ENCODE measurements around the gene BDKRB2. TPM values are rescaled to one million over a fixed set of nuclear protein-coding genes. Genes with fewer than 3 reads are reported as not detected.

Gene BDKRB2
- total RNA-seq, 1 donor from 2014 or later, result not detected

DNA sequence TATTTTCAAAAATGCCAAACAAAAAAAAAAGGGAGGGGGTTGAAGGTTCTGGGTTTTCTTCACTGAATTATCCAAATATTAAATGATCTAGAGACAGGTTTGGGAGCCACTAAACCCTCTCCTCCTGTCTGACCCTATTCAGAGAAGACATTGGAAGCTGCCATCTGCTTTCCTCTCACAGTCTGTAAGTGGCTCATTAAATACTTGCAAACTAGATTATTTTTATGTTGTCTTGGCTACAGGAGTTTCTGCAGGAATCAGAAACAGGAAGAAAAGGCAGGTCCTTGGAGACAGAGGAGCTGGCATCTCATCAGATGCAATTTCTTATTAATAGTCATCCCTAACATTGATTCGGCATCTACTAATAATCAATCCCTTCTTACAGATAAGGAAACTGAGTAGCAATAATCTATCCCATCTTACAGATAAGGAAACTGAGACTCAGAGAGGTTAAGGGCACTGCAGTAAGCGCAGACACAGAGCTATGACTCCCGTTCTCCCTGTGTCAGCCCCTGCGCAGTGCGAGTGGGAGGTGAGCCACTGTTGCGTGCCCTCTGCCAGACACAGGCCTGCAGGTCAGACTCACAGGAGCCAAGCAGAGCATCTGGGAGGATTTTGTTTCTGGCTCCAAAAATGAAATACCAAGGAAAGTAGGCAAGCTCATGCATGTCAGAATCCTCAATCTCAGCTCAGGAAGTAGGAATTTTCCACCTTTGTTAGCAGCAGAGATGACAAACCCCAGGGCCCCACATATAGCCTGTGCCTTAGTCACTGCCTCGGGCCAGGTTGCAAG lies 11.0 kb downstream of the BDKRB2 start:
- H3K4me3 Mint-ChIP-seq, result no peak overlapping the region

DNA sequence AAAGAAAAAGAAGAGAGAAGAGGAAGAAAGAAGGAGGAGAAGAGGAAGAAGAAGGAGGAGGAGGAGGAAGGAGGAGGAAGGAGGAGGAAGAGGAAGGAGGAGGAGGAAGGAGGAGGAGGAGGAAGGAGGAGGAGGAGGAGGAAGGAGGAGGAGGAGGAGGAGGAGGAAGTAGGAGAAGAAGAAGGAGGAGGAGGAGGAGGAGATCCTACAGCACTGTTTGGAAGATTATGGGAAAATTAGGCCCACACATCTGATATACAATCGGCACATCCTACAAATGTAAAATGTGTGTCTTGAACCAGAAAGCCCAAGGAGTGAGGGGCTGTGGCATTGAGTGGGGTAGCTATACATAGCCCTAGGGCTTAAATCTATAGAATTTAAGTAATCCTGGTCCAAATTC lies 12.0 kb downstream of the BDKRB2 start:
- no peaks in the 10 kb centered on the region for H3K9me3 Mint-ChIP-seq
- intact Hi-C loops (cut with micrococcal nuclease), result no loop called here
- no peaks in the 10 kb centered on the region for H3K4me1 Mint-ChIP-seq
- H3K4me3 Mint-ChIP-seq, result no peak overlapping the region
- no peak overlapping the region for H3K27ac Mint-ChIP-seq
- H3K27me3 Mint-ChIP-seq, result peaks cover 1% of the 10 kb centered on the region
- DNase-seq, result no peak
- H3K36me3 Mint-ChIP-seq (ENCODE audit: low read depth), result no peaks in the 10 kb centered on the region

More for the DNA sequence above, 11.0 kb downstream of the BDKRB2 start:
- Mint-ChIP-seq H3K36me3 (ENCODE audit: low read depth) (no peaks in the 10 kb centered on the region), H3K27me3 (peaks cover 1% of the 10 kb centered on the region), H3K4me1 (no peaks in the 10 kb centered on the region), H3K9me3 (no peaks in the 10 kb centered on the region), H3K27ac (no peak overlapping the region)
- intact Hi-C loops (cut with micrococcal nuclease), result no loop called here
- no peak for DNase-seq

DNA sequence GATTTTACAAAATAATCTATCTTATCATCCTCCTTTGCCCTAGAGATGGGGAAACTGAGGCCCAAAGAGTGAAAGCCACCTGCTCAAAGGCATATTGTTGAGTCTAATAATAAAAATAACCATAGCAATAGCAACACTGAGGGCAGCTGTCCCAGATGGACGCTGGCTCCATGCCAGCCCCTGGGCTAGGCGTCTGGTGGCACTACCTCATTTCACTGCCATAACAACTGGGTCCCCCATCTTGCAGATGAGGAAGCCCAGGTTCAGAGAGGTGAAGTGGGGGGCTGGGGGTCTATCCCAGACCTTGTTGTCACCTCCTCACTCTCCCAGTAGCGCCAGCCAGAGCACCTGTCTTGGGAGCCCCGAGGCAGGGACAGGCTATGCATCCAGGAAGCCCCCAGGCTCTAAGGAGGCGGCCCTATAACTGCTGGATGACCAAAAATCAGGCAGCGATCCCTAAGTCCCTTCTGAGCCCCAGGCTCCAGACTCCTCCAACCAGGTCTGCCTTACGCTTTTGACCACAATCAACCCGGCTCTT lies 12.8 kb downstream of the BDKRB2 start:
- no peaks in the 10 kb centered on the region for H3K9me3 Mint-ChIP-seq
- peaks cover 1% of the 10 kb centered on the region for H3K27me3 Mint-ChIP-seq
- no peaks in the 10 kb centered on the region for H3K36me3 Mint-ChIP-seq (ENCODE audit: low read depth)
- H3K4me3 Mint-ChIP-seq, result no peak overlapping the region
- H3K27ac Mint-ChIP-seq, result no peak overlapping the region
- intact Hi-C loops (cut with micrococcal nuclease), result no loop called here
- DNase-seq, result no peak
- H3K4me1 Mint-ChIP-seq, result no peaks in the 10 kb centered on the region

DNA sequence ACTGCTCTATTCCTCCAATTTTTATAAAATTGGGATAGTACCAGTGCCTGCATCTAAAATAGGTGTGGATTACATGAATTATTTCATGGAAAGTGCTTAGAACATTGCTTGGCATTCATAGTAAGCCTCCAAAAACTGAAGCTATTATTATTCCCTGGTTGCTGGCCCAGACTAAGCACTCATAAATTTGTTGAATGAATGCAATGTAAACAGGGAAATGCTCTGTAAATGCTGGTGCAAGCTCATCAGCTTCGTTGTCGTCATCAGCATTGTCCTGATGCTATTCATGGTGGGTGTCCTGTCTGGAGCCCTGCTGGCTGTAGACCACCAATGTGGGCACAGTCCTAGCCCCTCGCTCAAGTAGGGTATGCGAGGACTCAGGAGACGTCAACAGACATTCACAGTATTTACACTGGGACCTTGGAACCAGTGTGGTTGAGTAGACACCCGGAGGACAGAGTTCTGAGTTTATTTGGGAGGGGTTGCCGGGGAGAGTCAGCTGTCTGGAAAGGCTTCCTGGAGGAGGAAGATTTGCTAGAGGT lies 16.5 kb downstream of the BDKRB2 start:
- no peak overlapping the region for H3K27ac Mint-ChIP-seq
- no peak for DNase-seq
- intact Hi-C loops (cut with micrococcal nuclease), result no loop called here
- no peaks in the 10 kb centered on the region for H3K4me1 Mint-ChIP-seq
- H3K9me3 Mint-ChIP-seq, result no peaks in the 10 kb centered on the region
- no peak overlapping the region for H3K4me3 Mint-ChIP-seq
- H3K36me3 Mint-ChIP-seq (ENCODE audit: low read depth), result no peaks in the 10 kb centered on the region
- H3K27me3 Mint-ChIP-seq, result no peaks in the 10 kb centered on the region

DNA sequence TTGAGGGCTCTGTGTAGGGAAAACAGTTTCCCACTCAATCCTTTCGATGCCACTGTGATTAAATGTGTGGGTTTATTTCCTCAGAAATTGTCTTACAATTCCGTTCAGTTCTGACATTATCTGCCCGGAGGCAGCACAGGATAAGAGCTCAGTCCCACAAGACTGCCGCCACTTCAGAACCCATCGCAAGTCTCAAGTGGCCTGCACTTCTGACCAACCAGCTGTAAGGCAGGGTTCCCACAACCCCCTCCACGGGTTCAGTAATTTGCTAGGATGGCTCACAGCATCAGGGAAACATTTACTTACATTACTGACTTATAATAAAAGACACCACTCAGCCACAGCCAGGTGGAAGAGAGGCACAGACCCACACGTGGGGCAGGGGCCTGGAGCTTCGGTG lies 17.2 kb downstream of the BDKRB2 start:
- no peak for DNase-seq
- no peak overlapping the region for H3K27ac Mint-ChIP-seq
- no peak overlapping the region for H3K4me3 Mint-ChIP-seq
- intact Hi-C loops (cut with micrococcal nuclease), result no loop called here
- no peaks in the 10 kb centered on the region for H3K4me1 Mint-ChIP-seq
- no peaks in the 10 kb centered on the region for H3K27me3 Mint-ChIP-seq
- no peaks in the 10 kb centered on the region for H3K36me3 Mint-ChIP-seq (ENCODE audit: low read depth)
- H3K9me3 Mint-ChIP-seq, result no peaks in the 10 kb centered on the region

DNA sequence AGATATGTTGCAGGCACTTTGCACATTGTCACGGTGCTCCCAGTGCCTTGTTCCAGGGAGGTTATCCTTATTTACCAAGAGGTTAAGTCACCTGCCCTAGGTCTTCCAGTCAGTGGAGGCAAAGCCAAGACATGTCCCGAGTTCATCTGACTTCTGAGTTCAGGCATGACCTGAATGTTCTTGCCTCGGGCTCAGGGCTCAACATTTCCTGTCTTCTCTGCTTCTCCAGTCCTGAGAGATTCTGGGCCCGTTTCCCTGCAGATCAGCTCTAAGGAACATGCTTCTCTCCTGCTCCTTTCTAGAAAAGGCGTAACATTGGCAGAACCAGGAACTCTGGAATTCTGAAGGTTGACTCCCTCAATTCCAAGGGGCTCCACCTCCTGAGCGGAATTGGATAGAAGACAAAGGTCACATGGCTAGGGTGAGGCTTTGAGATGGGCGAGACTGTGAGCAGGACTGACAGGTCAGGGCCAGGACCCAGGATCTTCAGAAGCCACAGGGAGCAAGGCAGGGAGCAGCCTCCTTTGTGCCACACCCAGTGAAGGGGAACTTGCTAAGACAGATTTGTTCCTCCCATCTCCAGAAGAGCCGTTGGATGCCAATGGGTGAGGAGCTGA lies 19.9 kb downstream of the BDKRB2 start:
- intact Hi-C loops (cut with micrococcal nuclease), result no loop called here
- H3K27ac Mint-ChIP-seq, result no peak overlapping the region
- H3K4me3 Mint-ChIP-seq, result no peak overlapping the region
- no peaks in the 10 kb centered on the region for H3K36me3 Mint-ChIP-seq (ENCODE audit: low read depth)
- no peaks in the 10 kb centered on the region for H3K4me1 Mint-ChIP-seq
- no peaks in the 10 kb centered on the region for H3K9me3 Mint-ChIP-seq
- no peak for DNase-seq
- no peaks in the 10 kb centered on the region for H3K27me3 Mint-ChIP-seq

DNA sequence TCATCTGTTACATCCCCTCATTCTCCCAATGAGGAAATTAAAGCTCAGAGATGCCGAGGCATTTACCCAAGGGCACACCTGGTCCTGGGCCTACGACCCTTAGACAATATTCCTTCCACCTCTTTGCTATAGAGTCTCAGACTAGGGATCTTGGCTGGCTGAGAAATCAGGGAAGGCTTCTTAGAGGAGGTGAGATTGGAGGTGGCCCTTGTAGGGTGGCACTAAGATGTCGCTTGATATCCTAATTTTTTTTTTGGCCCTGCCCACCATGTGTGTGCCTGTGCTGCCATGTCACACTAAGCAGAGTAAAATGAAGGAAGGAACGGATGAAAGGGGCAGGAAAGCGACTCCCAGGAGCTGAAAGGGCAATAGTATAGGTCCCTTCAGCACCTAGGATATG lies 20.6 kb downstream of the BDKRB2 start:
- Mint-ChIP-seq H3K4me1 (no peaks in the 10 kb centered on the region), H3K36me3 (ENCODE audit: low read depth) (no peaks in the 10 kb centered on the region), H3K27ac (no peak overlapping the region), H3K4me3 (no peak overlapping the region), H3K27me3 (no peaks in the 10 kb centered on the region), H3K9me3 (no peaks in the 10 kb centered on the region)
- no peak for DNase-seq
- intact Hi-C loops (cut with micrococcal nuclease), result no loop called here

DNA sequence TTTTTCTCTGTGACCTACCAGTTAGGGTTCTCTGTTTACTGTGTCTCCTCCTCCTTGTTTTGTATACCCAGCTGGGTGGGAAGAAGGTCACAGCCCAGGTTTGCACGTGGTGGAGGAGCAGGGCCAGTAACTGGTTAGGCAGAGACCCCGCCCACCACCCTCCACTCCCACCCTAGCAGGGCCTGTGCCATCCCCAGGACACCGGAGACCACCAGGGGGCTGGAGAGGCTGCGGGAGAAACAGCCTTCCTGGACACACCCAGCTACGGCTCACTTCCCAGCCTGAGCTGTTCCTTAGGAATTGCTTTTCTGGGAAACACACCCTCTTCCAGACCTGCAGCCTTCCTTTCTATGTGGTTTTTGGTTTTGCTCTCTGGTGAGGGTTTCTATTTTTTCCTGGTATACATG lies 21.1 kb downstream of the BDKRB2 start:
- DNase-seq, result no peak
- intact Hi-C loops (cut with micrococcal nuclease), result no loop called here
- Mint-ChIP-seq H3K27ac (no peak overlapping the region), H3K27me3 (no peaks in the 10 kb centered on the region), H3K9me3 (no peaks in the 10 kb centered on the region), H3K4me3 (no peak overlapping the region), H3K4me1 (no peaks in the 10 kb centered on the region), H3K36me3 (ENCODE audit: low read depth) (no peaks in the 10 kb centered on the region)

DNA sequence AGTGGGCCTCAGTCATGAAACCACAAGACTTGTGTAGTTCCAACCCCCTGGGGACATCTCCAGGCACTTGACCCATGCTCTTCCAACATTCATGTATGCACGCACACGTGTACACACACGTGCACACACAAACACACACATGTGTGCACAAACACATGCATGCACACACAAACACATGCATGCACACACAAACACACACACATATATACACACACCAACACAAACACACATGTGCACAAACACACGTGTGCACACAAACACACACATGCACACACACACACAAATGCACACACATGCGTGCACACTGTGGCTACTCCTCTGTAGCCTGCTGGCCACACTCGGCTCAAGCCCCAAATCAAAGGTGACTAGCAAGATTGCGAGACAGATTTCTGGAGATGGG lies 22.8 kb downstream of the BDKRB2 start:
- H3K4me3 Mint-ChIP-seq, result no peak overlapping the region
- no peak overlapping the region for H3K27ac Mint-ChIP-seq
- DNase-seq, result no peak
- H3K9me3 Mint-ChIP-seq, result no peaks in the 10 kb centered on the region
- intact Hi-C loops (cut with micrococcal nuclease), result no loop called here
- H3K4me1 Mint-ChIP-seq, result no peaks in the 10 kb centered on the region
- no peaks in the 10 kb centered on the region for H3K27me3 Mint-ChIP-seq
- H3K36me3 Mint-ChIP-seq (ENCODE audit: low read depth), result no peaks in the 10 kb centered on the region

DNA sequence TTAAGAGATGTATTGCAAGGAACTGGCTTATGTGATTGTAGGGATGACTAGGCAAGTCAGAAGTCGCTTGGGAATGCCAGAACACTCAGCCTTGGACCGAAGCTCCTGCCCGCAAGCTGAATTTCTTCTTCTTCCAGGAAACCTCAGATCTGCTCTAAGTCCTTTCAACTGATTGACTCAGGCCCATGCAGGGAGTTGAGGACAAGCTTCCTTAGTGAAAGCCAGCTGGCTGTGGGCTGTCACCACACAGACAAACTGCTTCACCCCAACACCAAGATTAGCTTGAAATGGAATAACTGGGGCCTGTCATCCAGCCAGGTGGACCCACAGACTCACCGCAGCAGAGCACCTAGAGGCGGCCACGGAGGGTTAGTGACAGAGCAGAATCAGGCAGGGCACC lies 24.7 kb downstream of the BDKRB2 start:
- intact Hi-C loops (cut with micrococcal nuclease), result no loop called here
- no peak overlapping the region for H3K4me3 Mint-ChIP-seq
- H3K27ac Mint-ChIP-seq, result no peak overlapping the region
- H3K4me1 Mint-ChIP-seq, result no peaks in the 10 kb centered on the region
- H3K27me3 Mint-ChIP-seq, result no peaks in the 10 kb centered on the region
- no peaks in the 10 kb centered on the region for H3K36me3 Mint-ChIP-seq (ENCODE audit: low read depth)
- H3K9me3 Mint-ChIP-seq, result no peaks in the 10 kb centered on the region
- no peak for DNase-seq

DNA sequence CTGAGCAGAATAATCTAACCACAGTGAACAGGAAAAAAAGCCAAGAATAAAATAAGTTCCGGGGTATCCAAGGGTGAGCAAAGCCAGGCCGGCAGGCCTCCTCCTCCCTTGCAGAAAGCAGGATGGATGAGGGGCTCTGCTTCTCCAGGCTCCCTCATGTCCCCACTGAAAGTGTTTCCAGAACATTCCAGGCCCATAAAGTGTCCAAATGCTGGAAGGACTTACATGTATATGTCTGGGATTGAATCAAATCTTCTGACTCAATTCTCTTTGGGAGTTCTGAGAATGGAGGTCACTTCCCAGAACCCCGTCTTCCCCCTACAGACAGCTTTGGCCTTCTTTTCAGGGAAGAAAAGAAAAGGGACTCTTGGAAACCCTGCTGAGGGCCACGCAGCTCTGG lies 26.4 kb downstream of the BDKRB2 start:
- no peaks in the 10 kb centered on the region for H3K27me3 Mint-ChIP-seq
- H3K4me1 Mint-ChIP-seq, result no peaks in the 10 kb centered on the region
- no peaks in the 10 kb centered on the region for H3K9me3 Mint-ChIP-seq
- H3K36me3 Mint-ChIP-seq (ENCODE audit: low read depth), result no peaks in the 10 kb centered on the region
- no peak overlapping the region for H3K4me3 Mint-ChIP-seq
- DNase-seq, result no peak
- intact Hi-C loops (cut with micrococcal nuclease), result no loop called here
- H3K27ac Mint-ChIP-seq, result no peak overlapping the region

DNA sequence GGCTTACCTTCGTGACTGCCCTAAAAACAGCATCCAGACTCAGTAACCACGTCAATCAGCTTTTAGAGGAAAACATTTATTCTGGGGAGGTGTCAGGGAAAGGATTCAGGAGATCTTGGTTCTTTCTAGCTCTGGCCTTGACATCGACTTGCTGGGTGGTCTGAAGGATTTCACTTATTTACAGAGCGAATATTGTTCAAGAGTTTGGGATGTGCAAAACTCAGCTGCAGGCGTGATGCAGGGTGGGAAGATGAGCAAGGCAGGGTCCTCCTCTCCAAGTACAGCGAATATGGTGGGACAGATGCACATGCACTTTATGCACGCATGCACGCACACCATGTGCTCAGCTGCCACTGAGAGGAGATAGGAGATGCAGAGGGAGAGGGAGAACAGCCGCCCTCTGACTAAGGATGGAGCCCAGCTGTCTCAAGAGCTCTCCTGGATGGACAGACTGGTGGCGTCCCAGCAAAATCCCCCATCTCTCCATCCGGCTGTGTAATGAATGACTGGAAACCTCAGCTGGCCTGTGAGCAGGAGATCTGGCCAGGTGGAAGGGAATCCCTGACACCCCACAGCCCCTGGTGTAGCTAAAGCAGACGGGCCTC lies 27.0 kb downstream of the BDKRB2 start:
- H3K27ac Mint-ChIP-seq, result no peak overlapping the region
- intact Hi-C loops (cut with micrococcal nuclease), result no loop called here
- no peaks in the 10 kb centered on the region for H3K9me3 Mint-ChIP-seq
- no peaks in the 10 kb centered on the region for H3K36me3 Mint-ChIP-seq (ENCODE audit: low read depth)
- no peaks in the 10 kb centered on the region for H3K27me3 Mint-ChIP-seq
- no peak for DNase-seq
- no peak overlapping the region for H3K4me3 Mint-ChIP-seq
- H3K4me1 Mint-ChIP-seq, result no peaks in the 10 kb centered on the region

DNA sequence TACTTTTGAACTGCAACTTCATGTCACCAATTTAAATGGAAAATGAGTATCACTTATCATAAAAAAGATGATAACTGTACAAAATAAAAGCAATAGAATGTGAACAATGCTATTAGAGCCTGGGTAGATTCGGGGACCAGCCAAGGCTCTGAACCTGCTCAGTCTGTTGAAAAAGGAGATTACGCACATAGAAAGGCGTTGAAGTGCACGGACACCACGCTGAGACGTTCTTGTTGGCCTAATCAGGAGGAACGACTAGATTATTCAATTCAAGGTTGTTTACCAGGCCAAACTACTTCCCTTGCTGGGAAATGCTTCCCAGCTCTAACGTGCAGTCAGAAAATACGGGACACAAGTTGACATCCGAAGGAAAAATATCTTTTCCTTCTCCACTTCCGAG lies 27.9 kb downstream of the BDKRB2 start:
- Mint-ChIP-seq H3K4me3 (no peak overlapping the region), H3K4me1 (no peaks in the 10 kb centered on the region), H3K27me3 (no peaks in the 10 kb centered on the region), H3K36me3 (ENCODE audit: low read depth) (no peaks in the 10 kb centered on the region), H3K27ac (no peak overlapping the region), H3K9me3 (no peaks in the 10 kb centered on the region)
- intact Hi-C loops (cut with micrococcal nuclease), result no loop called here
- no peak for DNase-seq

DNA sequence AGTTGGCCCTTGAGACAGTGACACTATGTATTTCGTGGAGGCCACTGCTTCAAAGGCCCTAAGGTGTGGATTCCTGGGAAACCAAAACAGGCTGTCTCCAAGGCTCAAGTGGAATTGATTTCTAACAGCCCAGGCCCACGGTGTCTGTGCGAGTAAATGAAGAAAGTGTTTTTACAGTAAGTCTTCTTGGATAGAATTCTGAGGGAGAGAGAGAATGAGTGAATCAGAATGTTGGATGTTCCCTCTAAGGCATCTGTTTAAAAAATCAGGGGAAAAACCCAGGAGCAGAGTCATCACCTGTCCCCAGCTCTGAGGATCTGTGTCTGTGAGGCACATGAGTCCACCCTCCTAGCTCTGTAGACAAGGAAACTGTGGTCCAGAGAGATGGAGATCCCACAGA lies 29.0 kb downstream of the BDKRB2 start:
- no peaks in the 10 kb centered on the region for H3K4me1 Mint-ChIP-seq
- no peak overlapping the region for H3K4me3 Mint-ChIP-seq
- no peaks in the 10 kb centered on the region for H3K36me3 Mint-ChIP-seq (ENCODE audit: low read depth)
- no peak for DNase-seq
- no peak overlapping the region for H3K27ac Mint-ChIP-seq
- no peaks in the 10 kb centered on the region for H3K27me3 Mint-ChIP-seq
- no peaks in the 10 kb centered on the region for H3K9me3 Mint-ChIP-seq
- intact Hi-C loops (cut with micrococcal nuclease), result no loop called here
